ENCODE results near the gene DCC. TPM values are rescaled to one million over a fixed set of nuclear protein-coding genes. Genes with fewer than 3 reads are reported as not detected.

DCC gene
- total and polyA plus RNA-seq, 2 of the 8 experiments (the other 6 are each of a cell fraction or from before 2014, with no cell fraction given) = 0.14 to 1.4 TPM

- no peak overlapping the region for H3K18ac ChIP-seq (ENCODE audit: extremely low read depth, low read length)
- DNase-seq (ENCODE audit: low read depth in 1 of 2, low spot score in 2 of 2) (no peak), FAIRE-seq (no peak)
- no peak overlapping the region for H3K27ac ChIP-seq (ENCODE audit: low read depth, low read length)
- H3K9me3 ChIP-seq (ENCODE audit: insufficient read depth in 2 of 2, low read depth in 1 of 2, low read length in 1 of 2) = no peaks in the 10 kb centered on the region
- ChIA-PET POLR2A (ENCODE audit: partially characterized antibody) (no interaction called here), CTCF (ENCODE audit: partially characterized antibody) (interaction anchor here (0.8 kb wide), 1 partner anchor 920 kb away, joined by 4 read pairs; no protein-coding TSS in a partner anchor)
- no peak overlapping the region for H4K8ac ChIP-seq (ENCODE audit: extremely low read depth, insufficient read depth, low read length)
- H3K56ac ChIP-seq (replicated peaks; ENCODE audit: insufficient read length, low read depth, low read length) = no peak overlapping the region
- H3K27me3 ChIP-seq (replicated peaks in 1 of 4; ENCODE audit: control insufficient read depth in 3 of 4, extremely low read depth in 1 of 4, insufficient read depth in 3 of 4, low read length in 3 of 4) = no peaks in the 10 kb centered on the region
- no peak overlapping the region for H3K23ac ChIP-seq (ENCODE audit: insufficient read length)
- no peaks in the 10 kb centered on the region for H3K79me1 ChIP-seq (ENCODE audit: low read depth, low read length)
- H4K20me1 ChIP-seq (replicated peaks in 1 of 2; ENCODE audit: control insufficient read depth in 1 of 2, insufficient read depth in 2 of 2, low read length in 2 of 2) = no peaks in the 10 kb centered on the region
- no peak overlapping the region for H2BK12ac ChIP-seq (ENCODE audit: low read depth, low read length)
- no peak overlapping the region for H4K91ac ChIP-seq (replicated peaks; ENCODE audit: insufficient read length, low read length)
- H3K14ac ChIP-seq (ENCODE audit: insufficient read length) = no peak overlapping the region
- H2AFZ ChIP-seq (ENCODE audit: low read length) = no peak overlapping the region
- no peak overlapping the region for H2BK15ac ChIP-seq (ENCODE audit: low read length)
- H3K4me3 ChIP-seq (ENCODE audit: extremely low read depth in 1 of 4, insufficient read depth in 2 of 4, low read depth in 3 of 4, low read length in 4 of 4) = no peak overlapping the region
- H3K79me2 ChIP-seq (ENCODE audit: control insufficient read depth in 1 of 2, insufficient read depth in 2 of 2, low read length in 2 of 2) = no peaks in the 10 kb centered on the region
- no peak overlapping the region for H3K9ac ChIP-seq (replicated peaks in 1 of 4; ENCODE audit: extremely low read depth in 1 of 4, low read depth in 3 of 4, low read length in 3 of 4)
- no peaks in the 10 kb centered on the region for H3K4me1 ChIP-seq (replicated peaks in 1 of 4; ENCODE audit: control insufficient read depth in 3 of 4, insufficient read depth in 4 of 4, low read length in 3 of 4)
- no peak overlapping the region for H3K4ac ChIP-seq (replicated peaks; ENCODE audit: insufficient read length, low read depth, low read length)
- no peaks in the 10 kb centered on the region for H3K23me2 ChIP-seq (ENCODE audit: low read depth, low read length)
- no peak overlapping the region for H2BK120ac ChIP-seq (replicated peaks; ENCODE audit: low read depth, low read length)
- no peak overlapping the region for H4K5ac ChIP-seq (ENCODE audit: insufficient read length, low read depth, low read length)
- H2BK5ac ChIP-seq (ENCODE audit: low read depth, low read length) = no peak overlapping the region
- H2AK5ac ChIP-seq (ENCODE audit: low read depth, low read length) = no peak overlapping the region
- no peak overlapping the region for H3K4me2 ChIP-seq (ENCODE audit: insufficient read depth in 1 of 2, low read depth in 2 of 2, low read length in 2 of 2)
- H3K36me3 ChIP-seq (ENCODE audit: control insufficient read depth in 2 of 4, insufficient read depth in 4 of 4, low read length in 3 of 4) = no peaks in the 10 kb centered on the region
- no peak overlapping the region for H2BK20ac ChIP-seq (ENCODE audit: low read length)
- no peak for TF ChIP-seq CBX8 (IDR thresholded peaks at IDR 0.05; ENCODE audit: borderline replicate concordance, low read depth, low read length)
- TF ChIP-seq PHF8 (conservative IDR thresholded peaks at IDR 0.05; ENCODE audit: low read depth, low read length) = no peak
- TF ChIP-seq SP2 (IDR thresholded peaks at IDR 0.05; ENCODE audit: low read length) = no peak
Observed at GRCh38 chr18:52588931-52589330, 248.9 kb downstream of the DCC start.

Data from H1 (cell line).